Measurements from ENCODE around the gene UTP14C.

Gene UTP14C

GRCh38 chr13:51999921-52000320 is 24.6 kb upstream of the UTP14C start:
- TF ChIP-seq POLR2AphosphoS5 (IDR thresholded peaks at IDR 0.05; ENCODE audit: borderline replicate concordance, low read depth, low read length) (no peak), EZH2 (IDR thresholded peaks at IDR 0.05) (no peak), FOXP2 (optimal IDR thresholded peaks at IDR 0.05; ENCODE audit: control extremely low read depth, extremely low read length, insufficient read depth) (no peak)
- no peak overlapping the region for H3K4me3 ChIP-seq
- H3K9me3 ChIP-seq (ENCODE audit: low read depth, low read length), result no peaks in the 10 kb centered on the region
- no peak overlapping the region for H3K27ac ChIP-seq
- H3K36me3 ChIP-seq (ENCODE audit: insufficient read depth, low read length), result no peaks in the 10 kb centered on the region
- no peak overlapping the region for H3K9ac ChIP-seq (ENCODE audit: insufficient read length)
- no peak for DNase-seq (ENCODE audit: low read depth, low spot score)

DNA sequence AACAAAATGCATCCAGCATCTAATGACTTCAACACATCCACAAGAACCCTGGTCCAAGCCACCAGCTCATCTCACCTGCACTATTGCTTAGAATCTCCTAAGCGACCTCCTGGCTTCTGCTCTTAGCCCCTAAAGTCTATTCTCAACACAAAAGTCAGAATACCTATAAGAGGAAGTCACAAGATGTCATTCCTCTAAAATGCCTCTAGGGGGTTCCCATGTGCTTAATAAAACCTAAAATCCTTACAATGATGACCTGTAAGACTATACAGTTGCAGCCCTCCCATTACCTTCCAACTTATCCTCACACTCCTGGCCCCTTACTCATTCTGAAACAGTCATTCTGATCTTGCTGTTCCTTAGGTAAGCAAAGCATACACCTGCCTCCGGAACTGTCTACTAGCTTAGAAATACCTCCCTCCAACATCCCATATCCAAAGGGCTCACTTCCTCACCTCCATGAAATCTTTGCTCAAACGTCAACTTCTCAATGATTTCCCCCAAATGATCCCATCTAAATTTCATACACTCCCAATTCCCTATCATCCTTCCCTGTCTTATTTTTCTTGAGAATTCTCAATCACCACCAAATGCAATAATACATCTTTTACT is 23.3 kb upstream of the UTP14C start:
- Histone ChIP-seq H3K9ac (ENCODE audit: insufficient read length) (no peak overlapping the region), H3K9me3 (ENCODE audit: low read depth, low read length) (no peaks in the 10 kb centered on the region), H3K36me3 (ENCODE audit: insufficient read depth, low read length) (no peaks in the 10 kb centered on the region), H3K4me3 (no peak overlapping the region), H3K27ac (no peak overlapping the region)
- DNase-seq (ENCODE audit: low read depth, low spot score), result peak; percentile 35
- no peak for TF ChIP-seq FOXP2 (optimal IDR thresholded peaks at IDR 0.05; ENCODE audit: control extremely low read depth, extremely low read length, insufficient read depth)
- no peak for TF ChIP-seq POLR2AphosphoS5 (IDR thresholded peaks at IDR 0.05; ENCODE audit: borderline replicate concordance, low read depth, low read length)
- no peak for TF ChIP-seq EZH2 (IDR thresholded peaks at IDR 0.05)

GRCh38 chr13:52002361-52002760 is 22.1 kb upstream of the UTP14C start:
- Histone ChIP-seq H3K9ac (ENCODE audit: insufficient read length) (no peak overlapping the region), H3K36me3 (ENCODE audit: insufficient read depth, low read length) (no peaks in the 10 kb centered on the region), H3K4me3 (no peak overlapping the region), H3K9me3 (ENCODE audit: low read depth, low read length) (no peaks in the 10 kb centered on the region), H3K27ac (no peak overlapping the region)
- DNase-seq (ENCODE audit: low read depth, low spot score), result no peak
- TF ChIP-seq POLR2AphosphoS5 (IDR thresholded peaks at IDR 0.05; ENCODE audit: borderline replicate concordance, low read depth, low read length), result no peak
- TF ChIP-seq FOXP2 (optimal IDR thresholded peaks at IDR 0.05; ENCODE audit: control extremely low read depth, extremely low read length, insufficient read depth), result no peak
- TF ChIP-seq EZH2 (IDR thresholded peaks at IDR 0.05), result no peak

- no peak for DNase-seq (ENCODE audit: low read depth, low spot score)
- no peaks in the 10 kb centered on the region for H3K9me3 ChIP-seq (ENCODE audit: low read depth, low read length)
- TF ChIP-seq EZH2 (IDR thresholded peaks at IDR 0.05) (no peak), POLR2AphosphoS5 (IDR thresholded peaks at IDR 0.05; ENCODE audit: borderline replicate concordance, low read depth, low read length) (no peak), FOXP2 (optimal IDR thresholded peaks at IDR 0.05; ENCODE audit: control extremely low read depth, extremely low read length, insufficient read depth) (no peak)
These were observed 20.9 kb upstream of the UTP14C start for GRCh38 chr13:52003541-52003940.

GRCh38 chr13:52004511-52005170 is 19.9 kb upstream of the UTP14C start:
- H3K4me3 ChIP-seq, result no peak overlapping the region
- no peak for DNase-seq (ENCODE audit: low read depth, low spot score)
- no peak overlapping the region for H3K9ac ChIP-seq (ENCODE audit: insufficient read length)
- TF ChIP-seq POLR2AphosphoS5 (IDR thresholded peaks at IDR 0.05; ENCODE audit: borderline replicate concordance, low read depth, low read length) (no peak), EZH2 (IDR thresholded peaks at IDR 0.05) (no peak), FOXP2 (optimal IDR thresholded peaks at IDR 0.05; ENCODE audit: control extremely low read depth, extremely low read length, insufficient read depth) (no peak)
- H3K36me3 ChIP-seq (ENCODE audit: insufficient read depth, low read length), result no peaks in the 10 kb centered on the region
- H3K27ac ChIP-seq, result no peak overlapping the region
- H3K9me3 ChIP-seq (ENCODE audit: low read depth, low read length), result no peaks in the 10 kb centered on the region

More at GRCh38 chr13:52003541-52003940, 20.9 kb upstream of the UTP14C start:
- Histone ChIP-seq H3K27ac (no peak overlapping the region), H3K4me3 (no peak overlapping the region), H3K36me3 (ENCODE audit: insufficient read depth, low read length) (no peaks in the 10 kb centered on the region), H3K9ac (ENCODE audit: insufficient read length) (no peak overlapping the region)

DNA sequence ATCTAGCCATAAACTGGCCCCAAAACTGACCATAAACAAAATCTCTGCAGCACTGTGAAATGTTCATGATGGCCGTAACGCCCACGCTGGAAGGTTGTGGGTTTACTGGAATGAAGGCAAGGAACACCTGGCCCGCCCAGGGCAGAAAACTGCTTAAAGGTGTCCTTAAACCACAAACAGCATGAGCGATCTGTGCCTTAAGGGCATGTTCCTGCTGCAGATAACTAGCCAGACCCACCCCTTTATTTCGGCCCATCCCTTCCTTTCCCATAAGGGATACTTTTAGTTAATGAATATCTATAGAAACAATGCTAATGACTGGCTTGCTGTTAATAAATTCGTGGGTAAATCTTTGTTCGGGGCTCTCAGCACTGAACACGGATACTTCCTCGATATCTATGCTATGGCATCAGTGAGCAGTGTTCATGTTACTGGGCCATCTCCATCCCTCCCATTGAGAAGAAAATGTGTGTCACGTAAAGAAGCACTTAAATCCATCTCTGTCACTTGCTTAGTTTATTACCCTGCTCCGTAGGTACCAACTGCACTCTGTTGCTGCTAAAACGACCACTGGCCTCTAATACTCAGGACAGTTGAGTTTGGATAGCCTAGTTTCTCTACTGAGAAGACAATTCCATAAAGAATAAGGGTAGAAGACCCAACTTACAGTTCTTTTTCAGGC is 18.5 kb upstream of the UTP14C start:
- H3K9ac ChIP-seq (ENCODE audit: insufficient read length), result no peak overlapping the region
- no peak for TF ChIP-seq FOXP2 (optimal IDR thresholded peaks at IDR 0.05; ENCODE audit: control extremely low read depth, extremely low read length, insufficient read depth)
- no peak for TF ChIP-seq EZH2 (IDR thresholded peaks at IDR 0.05)
- TF ChIP-seq POLR2AphosphoS5 (IDR thresholded peaks at IDR 0.05; ENCODE audit: borderline replicate concordance, low read depth, low read length), result no peak
- DNase-seq (ENCODE audit: low read depth, low spot score), result no peak

GRCh38 chr13:52006523-52007245 is 17.8 kb upstream of the UTP14C start:
- H3K9me3 ChIP-seq (ENCODE audit: low read depth, low read length), result no peaks in the 10 kb centered on the region
- H3K36me3 ChIP-seq (ENCODE audit: insufficient read depth, low read length), result no peaks in the 10 kb centered on the region
- TF ChIP-seq EZH2 (IDR thresholded peaks at IDR 0.05), result no peak
- no peak overlapping the region for H3K27ac ChIP-seq
- no peak overlapping the region for H3K4me3 ChIP-seq
- no peak overlapping the region for H3K9ac ChIP-seq (ENCODE audit: insufficient read length)
- DNase-seq (ENCODE audit: low read depth, low spot score), result no peak

More for the DNA sequence above, 18.5 kb upstream of the UTP14C start:
- H3K9me3 ChIP-seq (ENCODE audit: low read depth, low read length), result no peaks in the 10 kb centered on the region
- H3K27ac ChIP-seq, result no peak overlapping the region
- no peak overlapping the region for H3K4me3 ChIP-seq
- no peaks in the 10 kb centered on the region for H3K36me3 ChIP-seq (ENCODE audit: insufficient read depth, low read length)

DNA sequence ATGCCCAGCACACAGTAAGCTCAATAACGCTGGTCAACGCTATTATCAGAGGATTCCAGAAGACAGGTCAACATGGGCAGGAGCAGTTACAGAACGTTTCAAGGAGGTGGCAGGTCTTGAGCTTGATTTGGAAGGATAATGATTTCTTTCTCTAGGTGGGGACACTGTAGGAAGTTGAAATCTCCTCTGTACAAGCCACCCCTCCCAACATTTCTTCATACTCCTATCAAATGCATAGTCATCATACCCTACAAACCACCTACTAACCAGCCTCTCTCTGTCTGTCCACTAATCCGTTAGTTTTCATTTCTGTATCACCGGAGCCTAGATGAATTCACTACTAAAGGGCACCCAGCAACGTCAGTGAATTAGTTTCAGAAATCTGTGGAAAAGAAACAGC is 14.5 kb upstream of the UTP14C start:
- no peaks in the 10 kb centered on the region for H3K9me3 ChIP-seq (ENCODE audit: low read depth, low read length)
- TF ChIP-seq EZH2 (IDR thresholded peaks at IDR 0.05) (no peak), POLR2AphosphoS5 (IDR thresholded peaks at IDR 0.05; ENCODE audit: borderline replicate concordance, low read depth, low read length) (no peak), FOXP2 (optimal IDR thresholded peaks at IDR 0.05; ENCODE audit: control extremely low read depth, extremely low read length, insufficient read depth) (no peak)
- no peak overlapping the region for H3K27ac ChIP-seq
- no peaks in the 10 kb centered on the region for H3K36me3 ChIP-seq (ENCODE audit: insufficient read depth, low read length)
- H3K4me3 ChIP-seq, result peak overlapping the region; percentile 98; the same call in 1 of the 2 replicates
- no peak overlapping the region for H3K9ac ChIP-seq (ENCODE audit: insufficient read length)
- DNase-seq (ENCODE audit: low read depth, low spot score), result no peak

Data from SK-N-MC (cell line).